ENCODE measurements around the gene SPINK14.

SPINK14 gene

DNA sequence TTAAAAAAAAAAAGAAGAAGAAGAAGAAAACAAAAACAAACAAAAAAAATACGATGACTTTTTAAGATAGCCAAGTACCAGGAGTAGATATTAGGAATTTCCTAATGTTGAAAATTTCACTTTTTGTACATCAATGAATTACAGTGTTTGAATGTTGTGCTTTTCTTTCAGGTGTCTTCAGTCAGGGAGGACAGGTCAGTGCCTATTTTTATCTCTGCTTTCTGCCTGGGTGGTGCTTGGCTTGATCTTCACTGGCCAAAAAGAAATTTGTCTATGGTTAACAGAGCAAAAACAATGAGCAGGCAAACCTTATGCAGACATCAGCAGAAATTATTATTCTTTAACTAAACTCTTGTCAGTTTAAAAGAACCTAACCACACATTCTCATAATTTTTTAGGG, 37.5 kb downstream of the SPINK14 start:
- Histone ChIP-seq H3K27me3 (ENCODE audit: control insufficient read depth, insufficient read depth, low read length) (no peaks in the 10 kb centered on the region), H3K36me3 (ENCODE audit: control insufficient read depth, insufficient read depth, low read length) (no peaks in the 10 kb centered on the region), H3K27ac (ENCODE audit: low read depth, low read length) (no peak overlapping the region), H3K4me1 (ENCODE audit: control insufficient read depth, insufficient read depth, low read length) (no peaks in the 10 kb centered on the region), H3K9ac (ENCODE audit: low read length) (no peak overlapping the region), H3K4me3 (ENCODE audit: low read length) (no peak overlapping the region)

DNA sequence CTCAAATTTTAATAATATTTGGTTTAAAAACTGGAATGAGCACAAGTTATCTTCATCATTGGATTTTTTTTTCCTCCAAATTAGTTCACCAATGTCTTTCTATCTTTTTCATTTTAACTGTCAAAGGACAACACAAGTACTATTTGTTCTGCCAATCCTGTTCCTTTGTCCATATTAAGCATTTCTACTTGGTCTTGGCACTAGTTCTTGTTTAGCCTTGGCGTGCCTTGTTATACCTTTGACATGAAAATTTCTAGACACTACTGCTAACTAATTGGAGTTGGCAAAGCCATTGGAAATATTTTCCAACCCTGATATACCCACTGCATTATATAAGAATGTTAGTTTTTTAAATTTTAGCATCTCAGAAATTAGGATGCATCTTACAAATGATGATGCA, 38.3 kb downstream of the SPINK14 start:
- Histone ChIP-seq H3K9ac (ENCODE audit: low read length) (no peak overlapping the region), H3K4me1 (ENCODE audit: control insufficient read depth, insufficient read depth, low read length) (no peaks in the 10 kb centered on the region), H3K27ac (ENCODE audit: low read depth, low read length) (no peak overlapping the region), H3K36me3 (ENCODE audit: control insufficient read depth, insufficient read depth, low read length) (no peaks in the 10 kb centered on the region), H3K4me3 (ENCODE audit: low read length) (no peak overlapping the region), H3K27me3 (ENCODE audit: control insufficient read depth, insufficient read depth, low read length) (no peaks in the 10 kb centered on the region)

- Histone ChIP-seq H3K4me1 (ENCODE audit: control insufficient read depth, insufficient read depth, low read length) (no peaks in the 10 kb centered on the region), H3K27ac (ENCODE audit: low read depth, low read length) (no peak overlapping the region), H3K27me3 (ENCODE audit: control insufficient read depth, insufficient read depth, low read length) (no peaks in the 10 kb centered on the region), H3K36me3 (ENCODE audit: control insufficient read depth, insufficient read depth, low read length) (no peaks in the 10 kb centered on the region), H3K9ac (ENCODE audit: low read length) (no peak overlapping the region), H3K4me3 (ENCODE audit: low read length) (no peak overlapping the region)
These were observed 39.9 kb downstream of the SPINK14 start for GRCh38 chr5:148208226-148208625.

GRCh38 chr5:148209151-148209770, 40.9 kb downstream of the SPINK14 start:
- H3K9ac ChIP-seq (ENCODE audit: low read length): no peak overlapping the region
- no peaks in the 10 kb centered on the region for H3K4me1 ChIP-seq (ENCODE audit: control insufficient read depth, insufficient read depth, low read length)
- H3K27me3 ChIP-seq (ENCODE audit: control insufficient read depth, insufficient read depth, low read length): no peaks in the 10 kb centered on the region
- H3K4me3 ChIP-seq (ENCODE audit: low read length): no peak overlapping the region
- H3K27ac ChIP-seq (ENCODE audit: low read depth, low read length): no peak overlapping the region
- no peaks in the 10 kb centered on the region for H3K36me3 ChIP-seq (ENCODE audit: control insufficient read depth, insufficient read depth, low read length)

DNA sequence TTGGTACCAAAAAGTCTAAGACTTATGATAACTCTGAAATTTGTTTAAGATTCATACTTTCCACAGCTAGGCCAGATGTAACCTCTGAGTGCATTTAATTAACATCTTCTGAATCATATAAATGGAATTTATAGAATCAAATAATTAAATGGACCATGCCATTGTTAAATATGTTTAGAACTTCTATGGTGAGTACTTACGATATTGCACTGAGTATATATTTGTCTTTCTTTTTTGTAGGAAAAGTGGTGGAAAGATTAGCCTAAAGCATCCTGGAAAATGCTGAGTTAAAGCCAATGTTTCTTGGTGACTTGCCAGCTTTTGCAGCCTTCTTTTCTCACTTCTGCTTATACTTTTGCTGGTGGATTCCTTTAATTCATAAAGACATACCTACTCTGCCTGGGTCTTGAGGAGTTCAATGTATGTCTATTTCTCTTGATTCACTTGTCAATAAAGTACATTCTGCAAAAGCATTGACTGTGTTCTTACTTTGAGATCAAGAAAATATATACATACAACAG, 46.4 kb downstream of the SPINK14 start:
- no peaks in the 10 kb centered on the region for H3K27me3 ChIP-seq (ENCODE audit: control insufficient read depth, insufficient read depth, low read length)
- H3K4me1 ChIP-seq (ENCODE audit: control insufficient read depth, insufficient read depth, low read length): no peaks in the 10 kb centered on the region
- no peak overlapping the region for H3K27ac ChIP-seq (ENCODE audit: low read depth, low read length)
- no peak overlapping the region for H3K4me3 ChIP-seq (ENCODE audit: low read length)
- no peaks in the 10 kb centered on the region for H3K36me3 ChIP-seq (ENCODE audit: control insufficient read depth, insufficient read depth, low read length)
- H3K9ac ChIP-seq (ENCODE audit: low read length): no peak overlapping the region

- Histone ChIP-seq H3K9ac (ENCODE audit: low read length) (no peak overlapping the region), H3K36me3 (ENCODE audit: control insufficient read depth, insufficient read depth, low read length) (no peaks in the 10 kb centered on the region), H3K27me3 (ENCODE audit: control insufficient read depth, insufficient read depth, low read length) (no peaks in the 10 kb centered on the region), H3K27ac (ENCODE audit: low read depth, low read length) (no peak overlapping the region), H3K4me1 (ENCODE audit: control insufficient read depth, insufficient read depth, low read length) (no peaks in the 10 kb centered on the region), H3K4me3 (ENCODE audit: low read length) (no peak overlapping the region)
These were observed 53.2 kb downstream of the SPINK14 start for GRCh38 chr5:148221508-148221907.

- Histone ChIP-seq H3K36me3 (ENCODE audit: control insufficient read depth, insufficient read depth, low read length) (no peaks in the 10 kb centered on the region), H3K27ac (ENCODE audit: low read depth, low read length) (no peak overlapping the region), H3K4me1 (ENCODE audit: control insufficient read depth, insufficient read depth, low read length) (no peaks in the 10 kb centered on the region), H3K27me3 (ENCODE audit: control insufficient read depth, insufficient read depth, low read length) (no peaks in the 10 kb centered on the region), H3K4me3 (ENCODE audit: low read length) (no peak overlapping the region), H3K9ac (ENCODE audit: low read length) (no peak overlapping the region)
These were observed 55.9 kb downstream of the SPINK14 start for GRCh38 chr5:148224117-148224742.
